ELF-1 (cell line): ENCODE results near the gene DGKB.

Experiments used
- DNase-seq: peaks from one replicate; pipeline ENCODE4 v3.0.0-alpha.2; 2016; ENCODE audit warnings: low read depth, low spot score

The DGKB gene

GRCh38 chr7:14760730-14761478 is 141.6 kb downstream of the DGKB start:
- no peak for DNase-seq

GRCh38 chr7:14759785-14760184 is 142.8 kb downstream of the DGKB start:
- no peak for DNase-seq

- DNase-seq, result no peak
Observed at GRCh38 chr7:14754631-14755030, 147.9 kb downstream of the DGKB start.

- no peak for DNase-seq
Observed at GRCh38 chr7:14752301-14752700, 150.2 kb downstream of the DGKB start.

- DNase-seq, result no peak
Observed at GRCh38 chr7:14751461-14751860, 151.1 kb downstream of the DGKB start.

GRCh38 chr7:14748461-14748860 is 154.1 kb downstream of the DGKB start:
- no peak for DNase-seq

- no peak for DNase-seq
Observed at GRCh38 chr7:14747701-14748100, 154.8 kb downstream of the DGKB start.

GRCh38 chr7:14745076-14745475 is 157.5 kb downstream of the DGKB start:
- no peak for DNase-seq

- no peak for DNase-seq
Observed at GRCh38 chr7:14740606-14741005, 161.9 kb downstream of the DGKB start.

GRCh38 chr7:14739841-14740185 is 162.7 kb downstream of the DGKB start:
- DNase-seq, result peak; percentile 24

GRCh38 chr7:14739168-14739840 is 163.2 kb downstream of the DGKB start:
- no peak for DNase-seq

GRCh38 chr7:14738086-14738485 is 164.5 kb downstream of the DGKB start:
- no peak for DNase-seq

GRCh38 chr7:14734839-14735321 is 167.7 kb downstream of the DGKB start:
- peak; percentile 62 for DNase-seq

- DNase-seq, result no peak
Observed at GRCh38 chr7:14720785-14721184, 181.8 kb downstream of the DGKB start.

- no peak for DNase-seq
Observed at GRCh38 chr7:14717816-14718215, 184.7 kb downstream of the DGKB start.

GRCh38 chr7:14717169-14717568 is 185.4 kb downstream of the DGKB start:
- no peak for DNase-seq

- DNase-seq, result no peak
Observed at GRCh38 chr7:14714161-14714728, 188.3 kb downstream of the DGKB start.

GRCh38 chr7:14698239-14698638 is 204.3 kb downstream of the DGKB start:
- no peak for DNase-seq

- DNase-seq, result no peak
Observed at GRCh38 chr7:14697684-14698083, 204.9 kb downstream of the DGKB start.

- DNase-seq, result peak; percentile 16
Observed at GRCh38 chr7:14691597-14692203, 210.9 kb downstream of the DGKB start.

- DNase-seq, result no peak
Observed at GRCh38 chr7:14691034-14691433, 211.5 kb downstream of the DGKB start.

GRCh38 chr7:14690486-14690885 is 212.1 kb downstream of the DGKB start:
- no peak for DNase-seq
